Measurements from ENCODE around the gene KCTD1.

Gene KCTD1

DNA sequence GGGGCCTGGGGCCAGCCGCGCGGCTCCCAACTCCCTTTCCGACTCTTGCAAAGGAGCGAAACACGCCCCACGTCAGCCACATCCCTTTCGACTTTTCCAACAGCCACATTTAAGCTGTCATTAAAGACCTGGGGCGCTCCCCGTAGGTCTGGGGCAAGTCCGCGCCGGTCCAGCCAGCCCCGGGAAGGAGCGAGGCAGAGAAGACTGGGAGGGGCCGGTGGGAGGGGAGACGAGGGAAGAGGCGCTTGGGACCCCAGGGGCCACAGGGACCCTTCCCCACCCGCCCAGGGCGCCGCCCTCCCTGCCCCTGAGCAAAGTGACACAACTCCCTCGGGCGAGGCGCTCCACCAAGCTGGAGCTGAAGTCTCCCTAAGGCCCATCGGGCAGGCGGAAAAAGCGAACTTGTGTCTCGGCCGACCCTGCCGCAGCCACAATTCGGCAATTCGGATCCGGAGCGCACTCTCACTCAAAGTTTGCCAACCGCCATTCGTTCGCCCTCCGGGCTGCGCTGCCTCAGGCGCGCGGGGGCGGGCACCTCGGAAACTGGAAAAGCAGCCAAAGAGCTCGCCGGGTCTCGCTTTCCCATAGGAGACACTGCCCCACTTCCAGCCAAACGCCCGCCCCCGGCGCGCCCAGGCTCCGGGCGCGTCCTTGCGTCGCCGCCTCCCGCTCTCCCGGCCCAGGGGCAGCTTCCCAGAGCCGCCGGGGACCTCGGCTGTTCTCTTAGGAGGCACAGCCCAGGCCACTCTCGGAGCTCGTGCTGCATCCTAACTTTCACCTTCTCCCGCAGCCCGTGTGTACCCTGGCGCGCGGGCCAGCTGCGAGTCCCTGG lies 1.1 kb upstream of the KCTD1 start:
- DNase-seq (ENCODE audit: low spot score) = no peak

- DNase-seq (ENCODE audit: low spot score) = peak; percentile 35
Observed at GRCh38 chr18:26547646-26548414, 523 bp downstream of the KCTD1 start.

DNA sequence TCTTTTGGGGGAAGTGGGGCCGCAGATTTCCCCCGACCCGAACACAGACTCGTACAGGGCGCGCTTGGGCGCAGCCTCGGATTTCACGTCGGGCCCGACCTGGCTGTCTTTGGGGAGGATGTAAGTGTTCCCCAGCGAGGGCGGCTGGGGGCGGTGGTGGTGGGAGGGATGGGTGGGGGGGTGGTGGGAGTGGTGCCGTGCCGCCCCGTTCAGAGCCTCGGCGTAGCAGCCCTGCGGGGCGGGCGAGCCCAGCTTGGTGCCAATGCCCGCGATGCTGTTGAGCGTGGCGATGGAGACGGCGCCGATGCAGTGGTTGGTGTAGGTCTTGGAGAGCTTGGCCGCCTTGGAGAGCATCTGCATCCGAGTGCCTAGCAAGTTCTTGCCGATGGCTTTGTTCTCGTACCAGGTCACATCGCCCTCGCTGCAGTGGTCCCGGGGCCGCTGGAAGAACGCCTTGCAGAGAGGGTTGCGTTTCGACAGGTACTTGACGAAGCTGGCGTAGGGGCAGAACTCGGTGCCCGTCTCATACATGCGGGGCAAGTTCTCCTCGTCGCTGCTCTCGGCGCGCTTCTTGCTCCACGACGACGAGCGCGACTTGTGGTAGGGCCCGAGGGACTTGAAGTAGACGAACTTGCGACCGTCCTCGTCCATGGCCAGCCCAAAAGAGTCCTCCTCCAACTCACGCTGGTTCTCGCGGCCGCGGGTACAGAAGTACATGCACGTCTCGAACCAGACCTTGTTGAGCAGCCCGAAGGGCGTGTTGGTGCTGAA lies 1.3 kb downstream of the KCTD1 start:
- DNase-seq (ENCODE audit: low spot score) = no peak

DNA sequence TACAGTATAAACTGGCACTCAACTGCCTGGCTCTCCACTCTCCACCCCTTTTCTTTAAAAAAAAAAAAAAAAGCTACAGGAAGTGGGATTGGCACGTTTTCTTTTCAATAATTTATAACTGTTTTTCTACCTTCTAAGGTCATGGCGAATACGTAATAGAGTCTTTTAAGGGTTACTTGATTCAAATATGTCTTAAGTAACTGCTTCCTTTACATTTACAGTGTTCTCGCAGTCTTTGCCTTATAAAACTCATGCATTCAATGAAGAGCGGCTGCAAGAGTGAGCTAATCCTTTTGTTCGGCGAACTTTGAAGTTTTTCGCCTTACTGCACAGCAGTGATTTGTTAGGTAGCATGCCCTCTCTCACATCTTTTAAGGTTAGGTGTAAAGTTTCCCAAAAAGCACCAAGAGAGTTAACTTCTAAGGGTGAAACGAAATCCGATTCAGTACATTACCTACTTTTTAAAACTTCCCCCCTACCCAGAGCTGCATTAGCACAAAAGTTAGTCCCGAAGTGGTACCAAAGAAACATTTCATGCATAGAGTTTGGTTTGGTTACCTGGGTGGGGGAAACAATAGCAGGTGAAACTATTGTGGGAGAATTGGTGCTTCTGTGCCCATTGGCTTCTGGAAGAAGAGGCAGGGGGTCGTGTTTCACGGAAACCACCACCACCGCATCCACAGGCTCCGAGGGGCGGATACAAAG lies 2.0 kb downstream of the KCTD1 start:
- no peak for DNase-seq (ENCODE audit: low spot score)

- no peak for DNase-seq (ENCODE audit: low spot score)
Observed at GRCh38 chr18:26545335-26546123, 2.8 kb downstream of the KCTD1 start.

DNA sequence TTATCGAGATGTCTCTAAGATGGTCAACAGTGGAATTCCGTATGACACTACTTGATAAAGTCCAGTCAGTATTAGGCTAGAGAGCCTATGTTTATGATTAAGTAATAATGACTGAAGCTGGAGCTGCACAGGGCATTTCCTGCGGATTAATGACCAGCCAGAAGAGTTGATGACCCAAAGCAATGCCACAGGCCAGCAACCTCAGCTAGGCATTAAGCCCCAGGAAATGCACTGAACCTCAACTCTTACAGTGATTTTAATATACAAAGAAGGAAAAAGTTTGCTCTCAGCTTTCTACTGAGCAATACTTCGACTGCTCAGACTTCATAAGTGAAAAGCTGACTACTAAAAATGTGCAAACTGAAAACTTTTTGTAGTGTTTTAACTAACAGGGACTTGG lies 3.9 kb downstream of the KCTD1 start:
- DNase-seq (ENCODE audit: low spot score) = no peak

DNA sequence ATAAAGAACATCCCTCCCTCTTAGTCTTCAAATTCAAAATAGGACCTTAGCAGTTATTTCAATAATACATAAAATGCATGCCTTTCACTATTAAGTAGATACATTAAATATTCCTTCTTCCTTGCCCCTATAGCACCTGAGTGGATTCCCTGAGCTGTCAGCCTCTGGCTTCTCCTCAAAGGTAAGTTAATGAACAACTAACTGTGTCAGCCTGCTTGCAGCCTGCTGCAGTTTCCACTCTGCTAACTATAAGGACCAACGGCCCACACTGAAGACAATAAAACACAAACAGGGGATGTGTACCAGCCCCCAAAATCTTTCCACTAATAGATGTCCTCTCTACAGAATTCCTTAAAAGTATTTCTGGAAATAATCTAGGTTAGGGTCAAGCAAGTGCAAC lies 5.0 kb downstream of the KCTD1 start:
- no peak for DNase-seq (ENCODE audit: low spot score)

- no peak for DNase-seq (ENCODE audit: low spot score)
Observed at GRCh38 chr18:26540043-26540628, 8.2 kb downstream of the KCTD1 start.

- no peak for DNase-seq (ENCODE audit: low spot score)
Observed at GRCh38 chr18:26538524-26538923, 9.8 kb downstream of the KCTD1 start.

DNA sequence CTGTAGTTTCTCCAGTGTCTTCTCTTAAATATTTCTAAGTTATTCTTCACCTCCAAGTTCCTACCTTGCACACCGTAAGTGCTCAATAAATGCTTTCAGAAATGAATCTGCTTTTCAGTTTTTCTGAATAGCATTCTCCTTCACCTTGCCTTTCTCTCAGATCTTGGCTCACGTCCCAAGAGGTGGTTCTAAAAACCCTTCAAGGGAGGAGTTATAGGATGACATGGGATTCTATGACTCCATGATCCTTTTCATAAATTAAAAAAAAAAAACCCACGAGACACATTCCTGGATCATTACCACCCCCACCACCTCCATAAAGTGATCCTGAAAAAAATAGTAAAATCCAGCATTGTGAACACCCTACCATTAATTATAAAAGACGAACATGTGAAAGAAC lies 11.7 kb downstream of the KCTD1 start:
- DNase-seq (ENCODE audit: low spot score) = no peak

DNA sequence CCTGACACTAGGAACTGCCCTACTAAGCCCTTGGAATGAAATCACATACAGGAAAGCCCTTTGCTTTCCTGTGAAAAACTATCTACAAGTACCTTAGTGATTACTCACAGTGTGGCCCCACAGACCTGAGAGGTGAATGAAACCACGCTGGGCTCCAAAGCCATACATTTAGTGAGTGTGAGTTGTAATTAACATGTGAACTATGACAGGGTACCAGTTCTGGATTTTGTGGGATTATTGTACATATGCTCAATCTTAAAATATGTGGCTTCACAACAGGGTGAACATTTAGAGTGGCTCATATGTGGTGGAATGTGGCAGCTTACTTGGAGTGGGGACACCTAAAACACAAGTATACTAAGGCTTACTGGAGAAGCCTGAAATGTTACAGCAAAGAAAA lies 12.3 kb downstream of the KCTD1 start:
- no peak for DNase-seq (ENCODE audit: low spot score)

GRCh38 chr18:26535630-26536029 lies 12.7 kb downstream of the KCTD1 start:
- no peak for DNase-seq (ENCODE audit: low spot score)

DNA sequence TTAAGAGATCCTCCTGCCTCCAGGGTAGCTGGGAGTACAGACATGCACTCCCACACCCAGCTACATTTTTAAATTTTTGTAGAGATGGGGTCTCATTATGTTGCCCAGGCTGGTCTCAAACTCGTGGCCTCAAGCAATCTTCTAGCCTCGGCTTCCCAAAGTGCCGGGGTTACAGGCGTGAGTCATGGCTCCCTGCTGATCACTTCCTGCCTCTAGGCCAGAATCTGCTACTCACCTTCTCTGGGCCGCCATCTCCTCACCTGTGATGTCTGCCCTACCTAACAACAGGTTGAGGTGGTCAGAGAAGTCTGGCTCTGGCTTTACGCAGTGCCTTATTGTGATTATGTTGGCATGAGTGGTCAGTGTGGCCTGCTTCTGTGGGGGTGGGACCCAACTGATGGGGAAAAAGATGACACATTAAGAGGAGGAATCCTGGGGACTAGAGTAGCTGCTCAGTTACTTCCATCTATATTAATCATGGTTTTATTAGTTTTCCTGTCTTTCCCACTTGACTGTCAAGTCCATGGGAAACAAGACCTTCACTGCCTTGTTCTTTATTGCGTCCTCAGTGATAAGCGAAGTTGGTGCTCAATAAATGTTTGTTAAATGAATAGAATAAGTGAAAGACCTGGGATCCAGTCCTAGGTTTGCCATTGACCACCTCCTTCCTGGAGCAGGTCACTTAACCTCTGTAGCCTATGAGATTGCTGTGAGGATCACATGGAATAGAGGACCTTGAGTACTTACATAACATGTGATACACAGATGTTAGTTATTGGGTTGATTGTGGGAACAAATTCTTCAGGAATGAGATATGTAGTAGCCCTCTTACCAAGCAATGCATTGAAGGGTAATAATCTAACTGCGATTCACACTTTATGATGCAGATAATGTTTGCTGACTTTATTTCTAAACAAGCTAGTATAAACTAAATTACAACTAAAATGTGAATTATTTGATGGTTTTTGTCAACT lies 15.7 kb downstream of the KCTD1 start:
- DNase-seq (ENCODE audit: low spot score) = no peak

DNA sequence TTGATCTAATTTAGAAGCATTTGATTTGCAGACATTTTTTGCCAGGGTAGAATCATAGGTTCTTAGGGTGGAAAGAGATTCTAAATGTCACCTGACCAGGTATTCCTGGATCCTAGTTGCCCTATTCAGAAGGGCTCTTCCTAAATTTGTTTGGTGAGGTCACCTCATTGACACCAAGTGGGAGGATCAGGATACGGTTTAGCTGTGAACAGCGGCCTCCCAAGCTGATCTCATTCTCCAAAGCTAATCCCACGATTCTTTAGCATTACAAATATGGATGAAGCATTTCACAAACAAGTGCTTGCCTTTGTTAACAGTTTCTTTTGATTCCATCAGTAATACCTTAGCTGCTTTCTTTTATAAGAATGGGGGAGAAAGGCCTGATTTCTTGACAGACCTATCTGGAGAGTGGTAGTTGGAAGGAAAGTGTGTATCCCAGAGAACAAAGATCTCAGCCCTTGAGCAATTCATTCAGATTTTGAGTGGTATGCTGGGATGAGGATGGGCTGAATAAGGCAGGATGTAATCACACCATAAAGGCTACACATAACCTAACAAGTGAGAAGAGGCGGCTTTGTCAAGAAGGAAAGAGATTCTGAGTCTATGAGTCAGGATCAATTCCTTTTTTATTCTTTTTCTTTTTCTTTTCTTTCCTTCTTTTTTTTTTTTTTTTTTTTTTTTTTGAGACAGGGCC lies 16.6 kb downstream of the KCTD1 start:
- no peak for DNase-seq (ENCODE audit: low spot score)

DNA sequence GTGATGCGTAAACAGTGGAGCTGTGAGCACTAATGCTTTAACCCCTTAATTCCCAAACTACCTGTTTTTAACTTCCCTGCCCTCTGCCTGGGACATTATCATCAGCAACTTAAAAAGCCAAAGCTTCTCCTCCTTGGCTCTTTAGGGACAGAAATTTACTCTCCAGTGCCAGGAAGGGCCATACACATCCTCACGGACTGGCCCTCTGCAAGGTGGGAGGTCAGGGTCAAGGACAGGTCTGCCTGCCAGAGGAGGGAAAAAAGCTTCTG lies 21.5 kb downstream of the KCTD1 start:
- no peak for DNase-seq (ENCODE audit: low spot score)

DNA sequence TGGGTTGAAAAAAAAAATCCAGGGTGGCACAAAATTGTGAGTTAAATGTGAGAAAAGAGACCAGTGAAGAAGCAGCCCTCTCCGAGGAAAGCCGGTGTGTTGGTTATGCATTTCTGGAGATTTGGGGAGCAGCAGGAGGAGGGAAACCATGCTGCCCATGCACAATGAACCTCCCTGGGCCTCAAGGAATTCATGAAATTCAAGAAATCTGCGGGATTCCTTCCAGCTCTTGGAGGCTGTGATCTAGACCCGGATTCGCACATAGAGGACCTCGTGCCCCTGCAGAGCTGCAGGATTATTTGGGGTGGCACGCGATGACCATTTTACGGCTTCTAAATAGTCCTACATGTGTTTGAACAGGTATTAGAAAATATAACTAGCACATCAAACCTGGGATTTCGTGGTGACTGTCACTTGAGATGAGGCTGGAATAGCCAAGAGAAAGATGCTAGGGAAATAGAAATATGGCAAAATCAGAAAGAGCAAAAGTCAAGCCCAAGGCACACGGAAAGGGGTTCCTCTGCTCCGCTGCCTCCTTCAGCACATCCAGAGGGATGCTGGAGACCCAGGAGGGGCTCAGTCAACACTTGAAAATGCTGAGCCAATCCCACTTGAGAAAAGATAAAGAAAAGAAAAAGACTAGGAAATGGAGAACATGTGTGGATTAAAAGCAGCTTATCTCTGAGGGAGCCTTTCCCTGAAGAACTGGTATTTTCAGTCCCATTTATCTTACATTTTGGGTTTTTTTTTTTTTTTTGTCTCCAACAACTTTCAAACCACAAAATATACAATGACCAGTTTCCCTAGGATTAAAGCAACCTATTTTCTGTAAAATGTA lies 22.0 kb downstream of the KCTD1 start:
- DNase-seq (ENCODE audit: low spot score) = no peak

DNA sequence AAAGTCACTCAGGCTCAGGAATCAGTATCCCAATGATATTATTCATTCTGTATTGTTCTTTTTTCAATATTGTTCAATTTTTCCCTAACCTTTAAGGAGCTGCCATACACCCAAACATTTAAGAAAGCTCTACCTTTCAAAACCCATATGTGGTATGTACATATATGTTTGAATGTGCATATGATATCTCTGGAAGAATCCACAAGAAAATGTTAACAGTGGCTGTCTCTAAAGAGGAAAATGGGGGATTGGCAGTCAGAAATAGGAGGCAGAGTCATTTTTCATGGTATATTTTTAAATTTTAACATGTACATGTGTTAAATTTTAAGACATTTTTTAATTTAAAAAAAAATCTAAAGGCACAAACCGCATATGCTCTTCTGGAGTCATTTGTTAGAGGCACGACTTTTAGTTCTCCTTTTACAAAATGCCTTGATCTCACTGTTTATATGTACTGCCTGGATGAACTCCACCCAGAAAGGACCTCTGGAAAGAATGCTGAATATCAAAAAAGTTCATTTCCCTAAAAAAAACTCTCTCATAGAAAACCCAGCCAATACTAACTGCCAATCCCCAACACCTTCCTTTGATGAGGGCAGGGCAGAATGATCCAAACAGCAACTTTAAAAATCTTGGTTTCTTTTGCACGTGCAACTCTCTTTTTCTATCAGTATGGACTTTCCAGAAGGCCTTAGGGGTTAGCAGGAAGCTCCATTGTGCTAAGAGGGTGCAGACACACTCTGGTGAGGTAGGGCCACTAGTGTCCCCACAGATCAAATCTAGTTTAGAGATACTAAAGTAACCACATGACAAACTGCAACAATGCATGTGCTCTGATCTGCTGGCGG lies 23.6 kb downstream of the KCTD1 start:
- DNase-seq (ENCODE audit: low spot score) = no peak
